ENCODE results near the gene TMEM179. TPM values are rescaled to one million over a fixed set of nuclear protein-coding genes. Genes with fewer than 3 reads are reported as not detected.

The TMEM179 gene
- total and polyA plus RNA-seq, 10 of the 15 experiments (the other 5 are each of a cell fraction or from before 2014, with no cell fraction given): not detected

- BruUV-seq (replicated peaks): no TSS peak
- ChIA-PET SMC1A (ENCODE audit: uncharacterized antibody, unreplicated experiment) (no interaction called here), POLR2A (no interaction called here), CTCF (no interaction called here), RAD21 (ENCODE audit: unreplicated experiment) (no interaction called here)
- no peaks in the 10 kb centered on the region for H3K79me2 ChIP-seq (ENCODE audit: control insufficient read depth, insufficient read depth, low read length)
- H3K4me2 ChIP-seq (ENCODE audit: control insufficient read depth, insufficient read depth): no peak overlapping the region
- H3K4me1 ChIP-seq (ENCODE audit: control insufficient read depth, insufficient read depth, low read length): no peaks in the 10 kb centered on the region
- H3K9ac ChIP-seq (ENCODE audit: control insufficient read depth, insufficient read depth, low read length): no peak overlapping the region
- FAIRE-seq (no peak), DNase-seq (ENCODE audit: low read depth, low spot score) (no peak), ATAC-seq (no peak)
- intact Hi-C loops (cut with micrococcal nuclease; ENCODE audit: unreplicated experiment) (no loop called here), in situ Hi-C loops (cut with MboI) (no loop called here)
- 35% methylated on average over 7 of the region's 7 CpGs for WGBS (ENCODE audit: insufficient coverage, insufficient replicate concordance, low lambda C conversion rate, missing lambda C conversion rate)
- H3K9me3 ChIP-seq (replicated peaks; ENCODE audit: control insufficient read depth, insufficient read depth, low read length): no peaks in the 10 kb centered on the region
- peaks cover 3 to 5% of the 10 kb centered on the region in 2 experiments for H3K27me3 ChIP-seq (replicated peaks in 1 of 2; ENCODE audit: control insufficient read depth in 2 of 2, insufficient read depth in 2 of 2, low read length in 1 of 2)
- H3K36me3 ChIP-seq (ENCODE audit: control insufficient read depth in 2 of 2, insufficient read depth in 2 of 2, low read length in 1 of 2): no peaks in the 10 kb centered on the region
- no peak overlapping the region for H3K4me3 ChIP-seq
- H4K20me1 ChIP-seq (ENCODE audit: control insufficient read depth, insufficient read depth): 0 out of 2 replicates have a peak, but pooled peaks cover 3% of the 10 kb centered on the region
- H3K27ac ChIP-seq (ENCODE audit: control insufficient read depth, insufficient read depth): no peak overlapping the region
- no peak overlapping the region for H2AFZ ChIP-seq (ENCODE audit: control insufficient read depth, low read depth, low read length)
- TF ChIP-seq CREM (IDR thresholded peaks at IDR 0.05; ENCODE audit: low read depth): no peak
- no peak for TF ChIP-seq IRF5 (IDR thresholded peaks at IDR 0.05; ENCODE audit: borderline replicate concordance)
- TF ChIP-seq MLLT1 (IDR thresholded peaks at IDR 0.05): no peak
- TF ChIP-seq CHD1 (IDR thresholded peaks at IDR 0.05; ENCODE audit: low read depth, low read length): no peak
- TF ChIP-seq ZNF622 (IDR thresholded peaks at IDR 0.05): no peak
- no peak for TF ChIP-seq MEF2A (IDR thresholded peaks at IDR 0.05; ENCODE audit: insufficient read depth, low read depth, low read length)
- TF ChIP-seq NFYB (IDR thresholded peaks at IDR 0.05; ENCODE audit: insufficient read depth, low read depth, low read length): no peak
- TF ChIP-seq FOS (IDR thresholded peaks at IDR 0.05; ENCODE audit: borderline replicate concordance, extremely low read depth, insufficient read length): no peak
- no peak for TF ChIP-seq RELA (IDR thresholded peaks at IDR 0.05; ENCODE audit: borderline replicate concordance, partially characterized antibody)
- TF ChIP-seq STAT3 (IDR thresholded peaks at IDR 0.05; ENCODE audit: low read depth, low read length): no peak
- no peak for TF ChIP-seq MAX (IDR thresholded peaks at IDR 0.05; ENCODE audit: low read depth, low read length)
- no peak for TF ChIP-seq SMAD1 (IDR thresholded peaks at IDR 0.05; ENCODE audit: low read depth, partially characterized antibody)
- no peak for TF ChIP-seq FOXM1 (IDR thresholded peaks at IDR 0.05; ENCODE audit: low read depth, low read length)
- no peak for TF ChIP-seq MEF2B (IDR thresholded peaks at IDR 0.05; ENCODE audit: partially characterized antibody, poor library complexity, severe bottlenecking)
- no peak for TF ChIP-seq YY1 (IDR thresholded peaks at IDR 0.05; ENCODE audit: low read depth, low read length)
- TF ChIP-seq SMARCA5 (IDR thresholded peaks at IDR 0.05): no peak
- no peak for TF ChIP-seq SUPT20H (IDR thresholded peaks at IDR 0.05; ENCODE audit: borderline replicate concordance, control insufficient read depth, low read depth, low read length)
- no peak for TF ChIP-seq JUND (IDR thresholded peaks at IDR 0.05; ENCODE audit: low read depth, low read length)
- TF ChIP-seq RELB (IDR thresholded peaks at IDR 0.05; ENCODE audit: low read depth): no peak
These were observed 5.1 kb upstream of the TMEM179 start for GRCh38 chr14:104609666-104610065.
